HTERT RPE-1 (cell line): Measurements from ENCODE around the gene PHKG1.
"Not testable (repeated sequence)": the region's sequence is repeated elsewhere in the genome, so short reads cannot be mapped to it uniquely, and the experiment has no call there.

Experiments used
- in situ Hi-C: fragments of 300-500 bp; cut with MboI; formaldehyde crosslinking; loops from 4 replicates; pipeline ENCODE4 v1.14.3; 2020; ENCODE audit warnings: low sequenced_read_pairs

PHKG1 gene

DNA sequence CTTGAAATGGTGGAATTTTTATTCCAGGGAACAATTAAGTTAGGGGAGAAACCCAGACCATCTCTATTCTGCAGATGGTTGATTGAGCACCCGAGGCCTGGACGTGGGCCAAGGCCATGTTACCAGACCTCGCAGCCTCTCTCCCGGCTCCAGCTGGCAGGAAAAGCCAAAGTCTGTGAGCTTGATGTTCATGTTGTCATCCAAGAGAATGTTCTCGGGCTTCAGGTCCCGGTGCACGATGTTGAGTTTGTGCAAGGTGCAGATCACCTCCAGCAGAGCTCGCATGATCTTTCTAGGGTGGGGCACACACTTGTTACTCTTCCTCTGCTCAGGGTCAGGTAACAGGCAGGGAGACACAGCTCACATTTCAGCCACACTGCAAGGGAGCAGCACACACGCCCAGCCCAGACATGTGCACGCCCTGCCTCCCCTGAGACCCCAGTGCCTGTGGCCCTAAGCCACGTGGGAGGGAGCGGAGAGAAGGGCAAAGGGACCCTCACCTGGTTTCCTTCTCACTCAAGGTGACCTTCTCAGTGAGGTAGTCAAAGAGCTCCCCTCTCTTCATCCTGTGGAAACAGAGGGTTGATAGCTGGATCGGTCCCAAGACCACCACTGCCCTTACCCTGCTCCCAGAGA lies 9.5 kb downstream of the PHKG1 start:
- in situ Hi-C loops = no loop called here

DNA sequence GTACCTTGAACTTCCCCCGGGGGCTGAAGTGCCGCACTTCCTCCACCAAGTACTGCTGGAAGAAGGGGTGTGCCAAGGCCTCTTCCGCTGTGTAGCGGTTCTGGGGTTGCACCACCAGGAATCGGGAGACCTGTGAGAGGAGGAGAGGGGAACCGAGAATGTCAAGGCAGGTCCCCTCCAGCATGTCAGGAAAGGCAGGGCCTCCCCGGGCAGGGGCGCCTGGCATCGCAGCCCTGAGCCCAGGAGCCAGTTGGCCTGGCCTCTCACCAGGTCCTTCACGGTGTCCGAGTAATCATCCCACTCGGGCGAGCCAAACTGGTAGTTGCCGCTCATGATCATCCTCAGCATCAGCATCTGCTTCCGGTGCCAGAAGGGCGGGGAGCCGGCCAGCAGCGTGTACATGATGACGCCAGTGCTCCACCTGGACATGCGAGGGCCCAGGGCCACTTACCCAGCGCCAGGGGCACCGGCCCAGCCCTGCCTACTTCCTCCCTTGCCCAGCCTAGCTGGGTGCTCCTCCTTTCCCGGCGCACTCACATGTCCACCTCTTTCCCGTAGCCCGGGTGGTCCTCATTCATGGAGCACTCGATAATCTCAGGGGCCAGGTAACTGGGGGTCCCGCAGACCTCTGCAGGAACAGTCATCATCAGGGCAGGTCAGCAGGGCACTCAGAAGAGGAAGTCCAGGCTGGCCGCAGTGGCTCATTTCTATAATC lies 11.0 kb downstream of the PHKG1 start:
- in situ Hi-C loops = no loop called here

- in situ Hi-C loops = not testable (repeated sequence)
Observed at GRCh38 chr7:56080726-56081435, 11.9 kb downstream of the PHKG1 start.

- in situ Hi-C loops = no loop called here
Observed at GRCh38 chr7:56079450-56080185, 13.1 kb downstream of the PHKG1 start.

GRCh38 chr7:56078196-56078595 lies 14.6 kb downstream of the PHKG1 start:
- in situ Hi-C loops = no loop called here

- in situ Hi-C loops = no loop called here
Observed at GRCh38 chr7:56077681-56078080, 15.1 kb downstream of the PHKG1 start.

GRCh38 chr7:56074371-56074791 lies 18.4 kb downstream of the PHKG1 start:
- in situ Hi-C loops = no loop called here

GRCh38 chr7:56066376-56066775 lies 26.4 kb downstream of the PHKG1 start:
- in situ Hi-C loops = not testable (repeated sequence)

GRCh38 chr7:56063882-56064625 lies 28.7 kb downstream of the PHKG1 start, which contains the start of gene SUMF2:
TSS of gene SUMF2 (plus strand) at chr7:56064286. CDS start at chr7:56064312, 26 bp downstream.
- in situ Hi-C loops = no loop called here

DNA sequence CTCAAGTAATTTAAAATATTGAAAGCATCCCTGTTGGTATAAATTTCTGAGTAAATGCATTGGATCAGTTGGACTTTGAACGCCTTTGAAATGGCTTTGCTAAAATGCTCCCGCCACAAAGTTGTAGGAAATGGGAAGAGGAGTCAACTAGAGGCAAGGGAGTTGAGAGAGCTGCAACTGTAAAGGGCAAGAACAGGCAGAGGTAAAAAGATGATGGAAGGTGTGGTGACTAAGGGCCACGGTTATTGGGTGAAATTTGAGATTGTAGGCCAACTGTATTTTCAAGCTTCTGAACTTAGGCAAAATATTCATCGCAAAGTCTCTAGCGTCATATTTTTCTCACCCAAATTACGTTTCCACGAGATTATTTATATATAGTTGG lies 29.3 kb downstream of the PHKG1 start:
- in situ Hi-C loops = no loop called here

GRCh38 chr7:56062382-56062781 lies 30.4 kb downstream of the PHKG1 start:
- in situ Hi-C loops = no loop called here

DNA sequence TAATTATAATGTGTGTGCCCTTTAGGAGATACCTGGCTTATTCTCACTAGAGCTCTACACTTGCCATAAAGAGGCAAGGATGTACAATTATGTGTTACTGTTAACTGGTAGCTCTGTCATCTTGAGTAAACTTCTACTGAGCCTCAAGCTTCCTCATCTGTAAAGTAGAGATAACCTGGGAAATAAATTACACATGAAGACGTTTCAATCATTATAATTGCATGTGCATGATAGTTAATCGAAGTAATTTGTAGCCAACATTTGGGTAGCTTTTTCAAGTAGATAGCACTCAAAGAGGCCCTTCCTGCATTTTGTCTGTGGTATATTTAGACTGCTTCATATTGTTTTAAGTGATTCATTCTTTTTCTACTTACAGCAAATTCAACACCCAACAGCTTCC lies 38.8 kb downstream of the PHKG1 start:
- in situ Hi-C loops = no loop called here

GRCh38 chr7:56053379-56053778 lies 39.4 kb downstream of the PHKG1 start:
- in situ Hi-C loops = no loop called here

GRCh38 chr7:56051339-56052191 lies 41.2 kb downstream of the PHKG1 start, which contains the start of the genes CCT6A and PSPH:
TSS of gene CCT6A (plus strand) at chr7:56051765. CDS start at chr7:56051849, 84 bp downstream.
TSS of gene PSPH (minus strand) at chr7:56051444. CDS start at chr7:56021212, 30,232 bp downstream.
- in situ Hi-C loops = no loop called here

GRCh38 chr7:56051053-56051338 lies 41.8 kb downstream of the PHKG1 start:
- in situ Hi-C loops = no loop called here

DNA sequence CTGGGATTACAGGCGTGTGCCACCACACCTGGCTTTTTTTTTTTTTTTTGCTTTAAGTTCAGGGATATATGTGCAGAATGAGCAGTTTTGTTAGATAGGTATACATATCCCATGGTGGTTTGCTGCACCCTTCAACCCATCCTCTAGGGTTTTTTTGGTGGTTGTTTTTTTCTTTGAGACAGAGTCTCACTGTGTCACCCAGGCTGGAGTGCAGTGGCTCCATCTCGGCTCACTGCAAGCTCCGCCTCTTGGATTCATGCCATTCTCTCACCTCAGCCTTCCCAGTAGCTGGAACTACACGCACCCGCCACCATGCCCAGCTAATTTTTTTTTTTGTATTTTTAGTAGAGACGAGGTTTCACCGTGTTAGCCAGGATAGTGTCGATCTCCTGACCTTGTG lies 44.0 kb downstream of the PHKG1 start:
- in situ Hi-C loops = not testable (repeated sequence)

DNA sequence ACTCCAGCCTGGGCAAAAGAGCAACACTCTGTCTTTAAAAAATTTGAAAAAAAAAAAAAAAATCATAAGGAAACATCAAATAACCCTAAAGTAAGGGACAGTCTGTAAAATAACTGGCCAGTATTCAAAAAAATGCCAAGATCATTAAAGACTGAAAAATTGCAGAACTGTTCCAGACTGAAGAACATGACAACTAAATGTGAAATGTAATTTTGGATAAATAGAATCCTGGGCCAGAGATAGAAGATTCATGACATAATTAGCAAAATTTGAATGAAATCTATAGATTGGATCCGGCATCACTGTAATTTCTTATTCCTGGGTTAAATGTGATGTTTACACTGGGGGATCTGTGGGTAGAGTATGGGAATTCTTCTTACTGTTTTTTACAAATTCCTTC lies 44.5 kb downstream of the PHKG1 start:
- in situ Hi-C loops = no loop called here

GRCh38 chr7:56047446-56048116 lies 45.2 kb downstream of the PHKG1 start:
- in situ Hi-C loops = not testable (repeated sequence)
